HG03571 (cell line): Measurements from ENCODE around the gene ADGRG1.

Experiments
- ATAC-seq: cut with Tn5 transposase; IDR thresholded peaks from one replicate; pipeline ENCODE4 v1.9.1; 2021; ENCODE audit not compliant: unreplicated experiment

The ADGRG1 gene

DNA sequence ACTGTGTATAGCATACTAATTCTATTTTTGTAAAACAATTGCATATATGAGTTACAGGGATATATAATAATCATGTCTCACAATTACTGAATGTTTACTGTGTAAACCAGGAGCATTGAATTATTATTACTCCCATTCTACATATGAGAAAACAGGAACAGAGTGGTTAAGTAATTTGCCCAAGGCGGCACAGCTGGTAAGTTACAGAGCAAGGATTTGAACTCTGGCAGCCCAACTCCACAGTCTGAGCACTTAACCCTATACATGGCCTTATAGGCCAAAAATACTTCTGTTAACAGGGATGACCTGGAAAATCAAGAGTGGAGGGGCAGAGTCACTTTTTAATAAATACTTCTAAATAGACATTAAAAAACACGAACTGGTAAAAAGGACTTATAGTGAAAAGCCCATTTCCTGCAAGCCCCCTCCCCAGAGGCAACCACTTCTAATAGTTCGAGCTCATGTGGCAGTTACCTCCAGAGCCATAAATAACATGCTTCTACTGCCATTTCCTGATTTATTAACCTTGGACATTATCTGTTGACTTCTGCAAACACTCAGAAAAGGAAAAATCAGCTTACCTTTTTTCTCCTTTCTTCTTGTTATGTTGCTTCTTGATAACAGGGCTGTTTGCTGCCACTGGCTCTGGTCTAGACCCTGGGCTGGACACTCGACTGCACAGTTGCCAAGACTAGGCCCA is 22.1 kb upstream of the ADGRG1 start:
- ATAC-seq: no peak

DNA sequence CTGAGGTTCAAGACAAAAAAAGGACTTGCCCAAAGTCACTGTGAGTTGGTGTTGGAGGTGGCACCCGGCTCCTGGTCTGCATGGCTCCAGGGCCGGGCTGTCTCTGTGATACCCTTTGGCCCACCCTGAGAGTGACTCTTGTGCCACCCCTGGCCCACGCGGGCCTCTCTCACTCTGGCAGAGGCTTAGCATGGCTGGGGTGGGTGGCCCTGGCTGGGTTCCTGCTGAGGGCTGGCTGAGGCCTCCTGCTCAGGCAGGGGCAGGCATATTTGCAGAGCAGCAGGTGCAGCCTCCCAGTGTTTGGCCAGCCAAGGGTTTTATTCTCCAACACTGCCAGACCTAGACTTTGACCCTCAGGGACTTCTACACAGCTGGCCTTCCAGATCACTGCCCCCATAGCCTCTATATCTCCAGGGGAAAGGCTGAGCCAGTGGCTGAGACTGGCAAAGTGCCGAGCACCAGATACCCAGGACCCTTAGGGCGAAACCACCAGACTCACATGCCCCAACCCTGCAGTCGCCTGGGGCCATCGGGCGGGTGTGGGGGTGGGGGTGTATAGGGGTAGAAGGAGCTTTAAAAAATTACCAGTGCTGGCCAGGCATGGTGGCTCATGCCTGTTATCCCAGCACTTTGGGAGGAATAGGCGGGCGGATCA is 21.5 kb upstream of the ADGRG1 start:
- no peak for ATAC-seq

DNA sequence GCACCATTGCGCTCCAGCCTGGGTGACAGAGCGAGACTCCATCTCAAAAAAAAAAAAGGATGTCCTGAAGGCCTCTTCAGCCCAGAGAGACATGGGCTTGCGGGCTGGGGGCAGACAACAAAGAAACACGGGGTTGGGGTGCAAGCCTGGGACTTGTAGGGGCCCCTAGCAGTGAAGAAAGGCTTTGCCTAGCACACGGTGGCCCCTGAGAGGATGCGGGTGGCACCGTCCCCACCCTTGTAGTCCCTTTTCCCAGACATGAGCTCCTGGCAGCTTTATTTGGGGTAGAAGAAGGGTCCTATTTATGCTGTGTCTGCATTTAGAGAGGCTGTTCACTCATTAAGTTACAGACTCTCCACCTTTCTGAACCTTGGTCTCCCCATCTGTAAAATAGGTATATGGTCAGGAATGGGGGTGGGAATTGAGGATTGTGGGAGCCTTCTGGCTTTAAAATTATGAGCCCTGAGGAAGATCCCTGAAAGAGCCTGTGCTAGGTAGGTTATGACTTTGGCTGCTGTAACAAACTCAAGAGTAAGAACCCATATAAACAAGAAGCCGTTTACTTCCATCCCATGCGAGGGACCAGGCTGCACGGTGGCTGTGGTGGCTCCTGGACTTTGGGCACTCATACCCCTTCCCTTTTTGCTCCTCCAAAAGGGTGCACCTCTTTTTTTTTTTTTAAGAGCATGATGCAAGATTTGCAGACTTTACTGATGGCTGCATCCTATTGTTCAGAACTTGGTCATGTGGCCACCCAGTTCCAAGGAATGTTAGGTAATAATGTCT is 20.6 kb upstream of the ADGRG1 start:
- no peak for ATAC-seq

DNA sequence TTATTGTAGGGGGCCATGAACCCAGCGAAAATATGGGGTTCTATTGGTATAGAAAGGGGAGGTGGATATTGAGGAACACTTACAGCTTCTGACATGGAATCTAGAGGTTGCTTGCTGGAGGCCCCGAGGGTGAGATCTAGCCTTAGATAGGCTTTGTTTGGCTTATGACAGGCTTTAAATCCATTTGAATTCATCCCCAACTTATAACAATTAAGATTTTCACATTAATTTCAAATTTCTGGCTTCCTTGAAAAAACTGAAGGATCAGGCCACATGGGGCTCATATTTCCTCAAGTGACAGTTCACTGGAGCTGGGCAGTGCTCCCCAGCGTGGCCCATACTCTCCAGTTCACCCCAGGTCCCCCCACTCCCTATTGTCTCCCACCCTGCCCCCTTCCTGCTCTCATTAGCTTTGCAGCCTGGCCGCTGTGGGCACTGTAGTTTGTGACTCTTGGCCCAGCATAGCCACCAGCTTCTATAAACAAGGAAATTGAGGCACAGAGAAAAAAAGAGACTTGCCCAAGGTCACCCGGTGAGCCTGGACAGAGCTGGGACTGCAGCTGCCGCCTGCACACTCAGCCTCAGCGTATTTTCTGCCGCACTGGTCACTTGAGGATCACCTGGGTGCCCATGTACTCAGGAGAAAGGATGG is 19.8 kb upstream of the ADGRG1 start:
- ATAC-seq: no peak

DNA sequence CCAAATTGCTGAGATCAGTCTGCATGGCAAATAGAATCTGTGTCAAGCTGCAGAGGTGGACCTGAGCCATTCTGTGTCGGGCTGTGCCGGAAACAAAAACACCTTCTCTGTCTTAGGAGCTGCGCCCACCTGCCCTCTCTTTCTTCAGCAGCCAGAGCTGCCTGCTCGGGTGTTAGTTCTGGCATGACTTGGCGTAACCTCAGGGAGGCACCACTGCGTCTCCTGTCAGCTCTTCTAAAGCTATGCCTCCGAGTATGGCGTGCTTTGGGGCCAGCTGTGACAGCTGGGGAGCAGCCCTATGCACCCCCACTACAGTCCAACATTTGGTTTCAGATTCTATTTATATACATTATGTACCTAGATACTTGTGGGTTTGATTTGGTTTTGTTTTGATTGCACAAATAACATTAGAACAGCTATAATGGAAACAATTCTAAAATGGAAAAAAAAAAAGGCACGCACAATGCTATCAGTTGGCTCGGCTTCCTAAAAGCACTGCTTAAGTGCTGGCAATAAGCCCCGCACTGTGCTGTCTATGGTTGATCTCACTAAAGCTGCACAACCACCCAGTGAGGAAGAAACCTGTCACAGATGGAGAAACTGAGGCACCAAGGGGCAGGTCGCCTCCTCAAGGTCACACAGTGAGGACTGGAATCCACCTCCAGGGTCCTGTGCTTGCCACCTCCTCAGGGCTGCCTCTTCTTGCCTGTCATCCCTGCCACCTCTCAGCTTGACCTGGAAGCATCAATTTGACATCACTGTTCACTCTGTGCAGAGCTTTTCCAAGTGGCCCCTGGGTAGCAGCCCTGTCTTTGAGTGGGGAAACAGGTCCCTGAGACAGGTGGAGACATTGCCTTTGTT is 18.7 kb upstream of the ADGRG1 start:
- ATAC-seq: peak; percentile 93

DNA sequence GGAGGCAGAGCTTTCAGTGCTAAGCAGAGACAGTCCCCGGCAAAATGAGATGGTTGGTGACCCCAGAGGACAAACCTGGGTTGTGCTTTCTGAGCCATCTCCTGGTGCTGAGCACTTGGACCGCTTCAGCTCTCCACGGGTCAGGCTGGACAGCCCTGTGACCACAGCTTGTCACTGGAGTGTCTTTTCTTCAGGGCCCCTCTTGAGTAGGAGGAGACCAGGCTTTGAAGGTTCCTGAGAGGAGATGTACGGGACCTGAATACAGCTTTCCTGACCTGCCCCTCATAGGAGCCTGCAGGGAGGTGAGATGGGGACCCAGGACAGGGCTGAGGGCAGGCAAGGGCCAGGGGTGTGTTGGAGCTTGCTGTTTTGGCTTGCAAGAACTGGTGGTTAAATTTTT is 17.8 kb upstream of the ADGRG1 start:
- no peak for ATAC-seq

DNA sequence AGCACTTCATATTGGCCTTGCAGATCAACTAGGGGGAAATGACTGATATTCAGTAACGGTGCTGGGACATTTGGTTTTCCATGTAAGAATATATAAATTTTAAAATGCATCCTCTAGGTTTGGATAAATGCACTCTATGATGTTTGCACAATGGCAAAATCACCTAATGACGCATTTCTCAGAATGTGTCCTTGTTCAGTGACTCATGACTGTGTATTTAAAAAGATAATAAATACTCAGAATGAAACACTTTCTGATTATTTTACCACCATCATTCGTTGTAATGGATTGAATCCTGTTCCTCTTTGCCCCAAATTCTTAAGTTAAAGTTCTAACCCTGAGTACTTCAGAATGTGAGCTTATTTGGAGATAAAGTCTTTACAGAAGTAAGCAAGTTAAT is 17.2 kb upstream of the ADGRG1 start:
- no peak for ATAC-seq

DNA sequence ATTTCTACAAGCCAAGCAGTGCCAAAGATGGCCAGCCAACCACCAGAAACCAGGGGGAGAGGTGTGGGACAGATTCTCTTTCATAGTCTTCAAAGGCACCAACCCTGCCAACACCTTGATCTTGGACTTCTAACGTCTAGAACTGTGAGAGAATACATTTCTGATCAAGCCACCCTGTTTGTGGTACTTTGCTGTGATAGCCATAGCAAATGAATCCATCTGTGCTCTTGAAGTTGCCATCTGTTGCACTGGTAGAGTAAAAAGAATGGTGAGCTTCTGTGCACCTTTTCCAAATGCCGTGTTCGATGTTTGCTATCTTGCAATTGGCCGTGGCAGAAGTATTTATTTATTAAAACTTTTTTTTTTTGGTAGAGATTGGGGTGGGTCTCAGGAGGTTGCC is 16.7 kb upstream of the ADGRG1 start:
- no peak for ATAC-seq

DNA sequence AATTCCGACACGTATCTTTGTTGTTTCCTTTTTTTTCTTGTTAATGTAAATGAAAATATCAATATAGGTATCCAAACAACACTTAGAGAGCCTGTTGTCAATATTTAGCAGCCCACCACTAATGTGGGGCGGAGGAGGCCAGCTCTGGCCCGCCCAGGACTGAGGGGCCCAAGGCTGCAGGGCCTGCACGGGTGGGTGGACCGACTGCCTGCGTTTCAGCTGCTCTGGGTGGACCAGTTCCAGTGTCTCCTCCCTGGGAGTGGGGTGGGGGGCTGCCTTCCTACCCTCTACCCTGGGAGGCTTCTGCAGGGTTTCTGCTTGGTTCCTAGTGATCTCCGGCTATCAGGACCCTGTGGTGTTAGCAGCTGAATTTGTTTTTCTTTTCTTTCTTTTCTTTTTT is 15.9 kb upstream of the ADGRG1 start:
- no peak for ATAC-seq

DNA sequence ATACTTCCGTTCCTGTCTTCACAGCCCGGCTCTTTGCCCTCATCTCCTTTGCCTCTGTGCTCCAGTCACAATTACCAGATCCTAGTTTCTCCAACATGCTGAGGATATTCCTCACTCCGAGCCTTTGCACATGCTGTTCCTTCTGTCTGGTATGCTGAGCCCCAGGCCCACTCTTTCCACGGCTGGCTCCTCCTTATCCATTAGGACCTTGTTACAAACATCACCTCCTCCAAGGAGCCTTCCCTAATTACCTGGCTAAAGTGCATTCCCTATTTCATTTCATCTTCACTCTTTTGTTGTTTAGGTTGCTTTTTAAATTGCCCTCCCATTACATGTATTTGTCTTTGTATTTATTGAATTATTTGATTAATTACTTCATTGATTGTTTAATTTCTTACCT is 14.9 kb upstream of the ADGRG1 start:
- no peak for ATAC-seq

DNA sequence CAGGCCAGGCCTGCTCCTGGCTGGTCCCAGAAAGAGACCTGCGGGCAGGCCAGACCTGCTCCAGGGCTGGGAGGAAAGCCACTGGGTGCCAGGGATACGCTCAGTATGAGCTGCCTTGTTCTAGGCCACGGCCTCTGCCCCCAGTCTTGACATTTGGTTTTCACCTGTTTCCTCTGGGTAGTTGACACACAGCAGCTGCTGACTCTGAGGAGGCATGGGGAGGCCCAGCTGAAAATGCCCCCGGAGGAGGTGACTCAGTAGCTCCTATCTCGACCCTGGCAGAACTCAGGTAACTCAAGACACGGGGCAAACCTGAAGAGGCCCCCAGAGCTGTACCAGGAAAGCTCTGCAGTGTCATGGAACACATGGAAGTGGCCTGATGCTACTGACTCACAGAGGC is 13.9 kb upstream of the ADGRG1 start:
- ATAC-seq: no peak

DNA sequence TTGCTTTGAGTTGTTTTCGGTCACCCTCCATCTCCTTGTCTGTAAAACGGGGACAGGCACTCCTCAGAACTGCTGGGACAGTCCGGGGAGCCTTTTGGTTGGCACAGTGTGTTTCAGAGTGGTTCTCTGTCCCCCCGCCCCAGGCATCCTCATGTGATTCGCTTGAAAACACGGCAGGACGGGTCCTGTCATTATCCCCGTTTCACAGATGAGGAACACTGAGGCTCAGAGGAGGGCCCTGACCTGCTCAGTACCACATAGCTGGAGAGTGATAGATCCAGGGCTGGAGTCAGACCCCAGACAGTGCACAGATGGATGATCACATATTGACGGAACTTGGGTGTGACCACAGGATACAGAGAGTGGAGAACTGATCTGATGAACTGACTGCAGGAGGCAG is 13.5 kb upstream of the ADGRG1 start:
- ATAC-seq: no peak

DNA sequence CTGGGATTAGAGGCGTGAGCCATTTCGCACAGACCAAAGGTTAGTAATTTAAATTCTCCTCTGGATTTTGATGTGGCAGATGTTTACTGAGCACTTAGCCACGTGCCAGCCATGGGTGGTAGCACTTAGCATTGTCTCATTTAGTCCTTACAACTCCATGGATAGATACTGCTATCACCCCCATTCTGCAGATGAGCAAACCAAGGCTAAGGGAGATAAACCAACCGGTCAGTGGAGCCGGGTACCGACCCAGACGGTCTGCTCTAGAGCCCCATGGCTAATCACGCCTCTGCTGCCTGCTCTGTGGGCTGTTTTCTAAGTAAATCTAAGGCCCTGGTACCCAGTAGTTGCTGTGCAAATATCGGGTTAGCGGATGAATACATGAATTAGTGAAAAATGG is 12.6 kb upstream of the ADGRG1 start:
- ATAC-seq: no peak

DNA sequence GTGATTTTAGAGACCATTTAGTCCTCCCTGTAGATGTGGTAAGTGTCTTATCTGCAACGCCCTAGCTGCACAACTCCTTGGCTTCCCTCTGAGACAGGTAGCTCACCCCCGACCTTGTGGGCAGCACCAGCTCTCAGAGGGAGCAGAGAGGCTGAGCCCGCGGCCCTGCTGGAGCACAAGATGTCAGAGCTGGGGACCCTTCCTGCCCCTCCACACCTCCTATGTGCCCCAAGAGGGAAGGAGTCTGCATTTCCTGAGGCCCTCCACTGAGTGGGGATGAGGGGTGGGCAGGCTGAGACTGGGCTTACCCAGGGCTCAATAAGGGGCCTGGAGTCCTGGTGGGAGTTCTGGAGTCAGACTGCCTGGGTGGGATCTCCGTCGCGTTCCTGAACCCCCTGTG is 12.2 kb upstream of the ADGRG1 start:
- ATAC-seq: no peak

DNA sequence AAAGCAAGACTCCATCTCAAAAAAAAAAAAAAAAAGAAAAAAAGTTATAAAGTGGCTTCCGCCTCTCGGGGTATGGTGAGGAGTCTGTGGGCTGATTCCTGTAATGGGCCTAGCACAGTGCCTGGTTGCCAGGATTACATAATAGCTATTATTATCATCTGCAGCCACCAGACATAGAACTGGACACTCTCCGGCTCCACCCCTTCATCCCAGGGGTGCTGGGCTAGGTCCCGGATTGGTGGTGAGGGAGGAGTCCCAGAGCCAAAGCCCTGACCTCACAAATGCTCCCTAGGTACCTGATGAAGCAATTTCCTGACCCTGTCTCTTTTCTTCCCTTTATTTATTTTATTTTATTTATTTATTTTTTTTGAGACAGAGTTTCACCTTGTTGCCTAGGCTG is 11.6 kb upstream of the ADGRG1 start:
- no peak for ATAC-seq

DNA sequence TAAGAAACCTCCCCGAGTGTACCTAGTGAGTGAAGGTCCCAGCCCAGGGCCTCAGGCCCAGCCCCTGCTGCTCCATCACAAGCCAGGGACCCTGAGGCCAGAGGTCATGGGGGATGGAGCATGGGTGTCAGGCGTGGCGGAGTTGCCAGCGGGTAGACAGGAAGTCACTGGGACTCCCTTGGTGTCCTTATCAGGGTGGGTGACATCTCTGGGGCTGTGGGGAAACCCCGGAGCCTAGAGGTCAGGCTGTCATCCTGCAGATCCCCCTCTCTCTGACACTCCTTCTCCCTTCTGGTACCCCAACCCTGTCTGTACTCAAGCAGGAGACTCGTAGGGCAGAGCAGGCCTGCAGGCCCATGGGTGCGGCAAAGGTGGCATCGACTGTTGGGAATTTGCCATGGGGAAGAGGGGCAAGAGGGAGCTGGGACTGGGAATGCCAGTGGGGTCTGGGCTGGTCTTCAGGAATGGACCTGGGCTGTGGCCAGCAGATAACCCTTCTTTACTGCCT is 10.8 kb upstream of the ADGRG1 start:
- no peak for ATAC-seq

DNA sequence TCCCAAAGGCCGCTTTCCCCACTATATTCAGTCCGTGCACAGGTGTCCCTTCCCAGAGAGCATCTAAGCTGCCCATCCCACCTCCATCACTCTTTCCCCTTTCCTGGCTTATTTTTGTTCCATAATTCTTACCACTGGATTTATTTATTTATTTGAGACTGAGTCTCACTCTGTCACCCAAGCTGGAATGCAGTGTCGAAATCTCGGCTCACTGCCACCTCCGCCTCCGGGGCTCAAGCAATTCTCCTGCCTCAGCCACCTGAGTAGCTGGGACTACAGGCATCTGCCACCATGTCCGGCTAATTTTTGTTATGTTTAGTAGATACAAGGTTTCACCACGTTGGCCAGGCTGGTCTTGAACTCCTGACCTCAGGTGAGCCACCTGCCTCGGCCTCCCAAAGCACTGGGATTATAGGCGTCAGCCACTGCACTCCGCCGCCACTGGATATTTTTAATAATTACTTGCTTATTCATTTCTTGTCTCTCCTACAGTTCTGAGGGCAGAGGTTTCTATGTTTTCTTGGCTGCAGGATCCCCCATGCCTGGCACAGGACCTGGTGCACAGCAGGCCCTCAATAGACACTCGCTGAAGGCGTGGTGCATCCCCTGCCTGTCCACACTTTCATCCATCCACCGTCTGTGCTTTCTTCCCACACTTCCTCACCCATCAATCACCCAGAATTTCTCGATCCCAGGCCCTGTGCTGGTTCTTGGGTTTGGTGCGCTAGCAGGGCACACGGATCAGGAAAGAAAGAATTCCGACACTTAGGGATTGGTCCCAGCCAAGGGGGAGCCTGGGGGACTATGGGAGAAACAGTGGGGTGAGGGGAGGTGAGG is 9.9 kb upstream of the ADGRG1 start:
- no peak for ATAC-seq

DNA sequence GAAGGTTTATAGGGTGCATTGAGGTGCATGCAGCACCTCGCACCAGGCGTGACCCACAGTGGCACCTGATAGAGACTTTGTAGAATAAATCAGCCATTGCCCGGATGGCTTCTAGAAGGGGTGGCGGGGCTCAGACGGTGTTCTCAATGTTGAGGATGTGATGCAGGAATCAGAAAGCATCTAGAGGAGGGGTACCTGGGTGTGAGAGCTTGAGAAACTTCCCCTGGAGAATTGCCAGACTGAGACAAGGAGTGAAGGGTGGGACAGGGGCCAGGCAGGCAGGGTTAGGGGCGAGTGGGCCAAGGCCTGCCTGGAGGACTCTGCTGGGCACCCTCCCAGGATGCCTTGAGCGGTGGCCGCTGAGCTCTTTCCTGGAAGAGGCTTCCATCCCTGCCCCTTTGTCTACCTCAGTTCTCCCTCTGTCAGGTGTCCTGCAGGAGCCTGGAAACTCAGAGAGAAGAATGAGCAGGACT is 9.3 kb upstream of the ADGRG1 start:
- ATAC-seq: no peak

DNA sequence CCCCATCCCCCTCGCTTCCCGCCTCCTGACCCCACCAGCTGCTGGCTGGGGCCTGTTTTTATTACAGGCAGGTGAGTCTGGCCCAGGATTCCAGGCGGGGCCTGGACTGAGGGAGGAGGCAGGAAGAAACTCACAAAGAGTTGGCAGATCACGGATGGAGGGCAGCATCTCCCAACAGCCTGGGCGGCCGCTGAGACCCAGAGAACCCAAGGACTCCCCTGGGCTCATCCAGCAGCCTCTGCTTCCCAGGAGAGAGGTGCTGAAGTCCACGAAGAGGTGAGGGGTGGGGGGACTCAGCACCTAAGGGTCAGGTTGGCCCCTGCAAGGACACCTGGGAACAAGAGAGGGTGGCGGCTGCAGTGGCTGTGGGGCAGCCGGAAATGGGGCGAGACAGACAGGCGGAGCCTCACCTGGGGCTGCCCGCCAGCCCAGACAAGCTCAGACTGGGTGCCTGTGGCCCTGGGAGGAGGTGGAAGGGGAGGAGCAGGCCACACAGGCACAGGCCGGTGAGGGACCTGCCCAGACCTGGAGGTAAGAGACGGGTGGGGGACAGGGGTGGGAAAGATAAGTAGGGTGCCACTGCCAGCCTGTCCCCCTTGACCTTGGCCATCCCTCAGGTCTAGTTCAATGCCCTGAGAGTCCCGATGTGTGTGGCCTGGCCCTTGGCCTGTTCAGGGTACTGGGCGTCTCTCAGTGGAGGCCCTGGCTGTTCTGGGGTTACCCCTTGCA is 8.7 kb upstream of the ADGRG1 start:
- no peak for ATAC-seq
